HepG2 (cell line): ENCODE measurements around the gene ZKSCAN1. TPM values are rescaled to one million over a fixed set of nuclear protein-coding genes. Genes with fewer than 3 reads are reported as not detected.

Experiments
- KDM2A ChIP-seq: sonication (generic); formaldehyde crosslinking; IDR thresholded peaks from 2 replicates; pipeline ENCODE4 v1.4.0; 2020; ENCODE audit warnings: low read depth, missing genetic modification reagents, borderline replicate concordance
- KDM4B ChIP-seq: sonication (generic); formaldehyde crosslinking; IDR thresholded peaks from 2 replicates; pipeline ENCODE4 v1.4.0; 2020; ENCODE audit warnings: missing genetic modification reagents
- NFE2L2 ChIP-seq: fragments of 150-350 bp; IDR thresholded peaks from 2 replicates; pipeline ENCODE4 v1.6.1; 2014; ENCODE audit warnings: low read length
- PHF20 ChIP-seq: sonication (generic); formaldehyde crosslinking; IDR thresholded peaks from 2 replicates; pipeline ENCODE4 v1.5.0; 2020; ENCODE audit warnings: mild to moderate bottlenecking, missing genetic modification reagents
- POGK ChIP-seq: sonication (generic); formaldehyde crosslinking; conservative IDR thresholded peaks from 2 replicates; pipeline ENCODE4 v1.8.0; 2022; ENCODE audit warnings: mild to moderate bottlenecking, moderate library complexity, missing genetic modification reagents
- SNAI1 ChIP-seq: sonication (generic); formaldehyde crosslinking; IDR thresholded peaks from 2 replicates; pipeline ENCODE4 v1.5.0; 2020; ENCODE audit warnings: mild to moderate bottlenecking, missing genetic modification reagents, borderline replicate concordance
- THAP9 ChIP-seq: sonication (generic); formaldehyde crosslinking; IDR thresholded peaks from 2 replicates; pipeline ENCODE4; 2020; ENCODE audit warnings: missing genetic modification reagents, mild to moderate bottlenecking, borderline replicate concordance
- YY1 ChIP-seq: IDR thresholded peaks from 2 replicates; pipeline ENCODE4 v1.6.1; 2011; ENCODE audit warnings: low read length, low read depth, moderate library complexity, mild to moderate bottlenecking; ENCODE audit not compliant: insufficient read depth, insufficient replicate concordance
- ZC3H4 ChIP-seq: sonication (generic); formaldehyde crosslinking; IDR thresholded peaks from 2 replicates; pipeline ENCODE4 v1.4.0; 2020; ENCODE audit warnings: missing genetic modification reagents, borderline replicate concordance
- ZNF142 ChIP-seq: sonication (generic); formaldehyde crosslinking; IDR thresholded peaks from 2 replicates; pipeline ENCODE4 v1.4.0; 2020; ENCODE audit warnings: missing genetic modification reagents
- ZNF235 ChIP-seq: sonication (generic); formaldehyde crosslinking; IDR thresholded peaks from 2 replicates; pipeline ENCODE4 v1.8.1; 2023; ENCODE audit warnings: mild to moderate bottlenecking, missing genetic modification reagents, borderline replicate concordance
- ZNF670 ChIP-seq: sonication (generic); formaldehyde crosslinking; IDR thresholded peaks from 2 replicates; pipeline ENCODE4 v1.8.0; 2022; ENCODE audit warnings: mild to moderate bottlenecking, missing genetic modification reagents, borderline replicate concordance
- polyA plus RNA-seq, 8 experiments: library from polyadenylated mRNA; depleted of rRNA in 3 of 8; stranded (reverse) in 7 of 8; unstranded in 1 of 8; fragments of >200 nt; fragmentation: Illumina TruSeq in 4 of 8; extraction: Trizol in 4 of 8; gene quantifications; 2 replicates each; pipeline versions ENCODE4 v1.2.1 to v1.2.3, GENCODE V29; 2011 to 2016; ENCODE audit warnings: low read depth in 4 of 8, missing spikeins in 1 of 8, mixed read lengths in 1 of 8; ENCODE audit not compliant: insufficient read depth in 1 of 8
- total RNA-seq, 5 experiments: library from RNA; depleted of rRNA; stranded (reverse); fragments of >200 nt; fragmentation: Illumina TruSeq; extraction: Trizol; gene quantifications; 2 replicates each; pipeline ENCODE4 v1.2.3, GENCODE V29; 2016; ENCODE audit warnings: low read depth in 1 of 5
- TF ChIP-seq, protein P1 (sequence below): sonication (generic); formaldehyde crosslinking; IDR thresholded peaks from 2 replicates; pipeline ENCODE4 v1.9.0; 2022; ENCODE audit warnings: missing genetic modification reagents, mild to moderate bottlenecking, borderline replicate concordance

ZKSCAN1 gene
- total and polyA plus RNA-seq, 2 of the 13 experiments (the other 11 are each of a cell fraction or from before 2014, with no cell fraction given): 46.4 to 60.6 TPM

DNA sequence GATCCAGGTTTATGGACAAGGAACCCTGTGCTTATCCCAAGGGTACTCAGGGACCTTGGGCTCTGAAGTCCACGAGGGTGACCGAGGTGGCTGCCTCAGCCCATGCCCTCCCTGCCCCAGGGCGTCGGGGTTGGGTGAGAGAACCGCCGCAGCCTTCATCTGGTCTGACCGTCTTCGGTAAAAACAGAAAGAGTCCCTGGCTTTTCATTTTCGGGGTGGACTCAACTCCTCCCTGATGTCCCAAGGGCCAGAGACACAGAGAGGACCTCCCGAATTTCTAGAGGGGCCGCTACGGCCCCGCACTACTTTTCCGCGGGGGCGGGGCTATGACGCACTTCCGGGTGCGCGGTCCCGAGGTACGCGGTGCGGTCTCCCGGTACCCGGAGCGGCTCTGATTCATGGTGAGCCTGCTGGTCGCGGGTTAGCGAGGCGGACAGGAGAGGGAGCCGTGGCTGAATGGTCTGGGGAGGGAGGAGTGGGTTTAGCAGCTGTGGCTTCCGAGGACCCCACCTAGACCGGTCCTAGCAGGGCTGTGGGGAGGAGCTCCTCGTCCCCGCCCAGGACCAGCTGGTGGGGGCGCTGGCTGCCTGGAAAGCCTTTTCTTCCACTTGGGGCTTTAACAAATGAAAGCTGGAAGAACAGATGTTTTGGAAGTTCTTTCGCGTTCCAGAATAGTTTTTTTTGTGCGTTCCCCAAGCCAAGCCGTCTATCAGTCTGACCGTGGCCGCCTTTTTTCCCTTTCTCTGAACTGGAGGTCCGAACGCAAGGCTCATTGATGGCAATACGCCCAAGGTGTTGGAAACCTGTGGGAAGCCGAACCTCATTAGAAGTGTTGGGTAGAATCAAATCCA lies 34.3 kb downstream of the ZKSCAN1 start, which contains the start of gene ZSCAN21 (continued):
- TF ChIP-seq, protein P1, sequence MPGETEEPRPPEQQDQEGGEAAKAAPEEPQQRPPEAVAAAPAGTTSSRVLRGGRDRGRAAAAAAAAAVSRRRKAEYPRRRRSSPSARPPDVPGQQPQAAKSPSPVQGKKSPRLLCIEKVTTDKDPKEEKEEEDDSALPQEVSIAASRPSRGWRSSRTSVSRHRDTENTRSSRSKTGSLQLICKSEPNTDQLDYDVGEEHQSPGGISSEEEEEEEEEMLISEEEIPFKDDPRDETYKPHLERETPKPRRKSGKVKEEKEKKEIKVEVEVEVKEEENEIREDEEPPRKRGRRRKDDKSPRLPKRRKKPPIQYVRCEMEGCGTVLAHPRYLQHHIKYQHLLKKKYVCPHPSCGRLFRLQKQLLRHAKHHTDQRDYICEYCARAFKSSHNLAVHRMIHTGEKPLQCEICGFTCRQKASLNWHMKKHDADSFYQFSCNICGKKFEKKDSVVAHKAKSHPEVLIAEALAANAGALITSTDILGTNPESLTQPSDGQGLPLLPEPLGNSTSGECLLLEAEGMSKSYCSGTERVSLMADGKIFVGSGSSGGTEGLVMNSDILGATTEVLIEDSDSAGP (CRISPR knock-in tag): peak; percentile 68; the same call in 1 of the 2 replicates
- peak; percentile 59 for TF ChIP-seq YY1
- no peak for TF ChIP-seq ZC3H4
- TF ChIP-seq SNAI1 (CRISPR knock-in tag): 0 out of 2 replicates have a peak, but pooled peaks have one; percentile 33
- TF ChIP-seq PHF20 (CRISPR knock-in tag): peak; percentile 86
- no peak for TF ChIP-seq NFE2L2
- TF ChIP-seq THAP9 (CRISPR knock-in tag): peak; percentile 83; the same call in 1 of the 2 replicates
- 0 out of 2 replicates have a peak, but pooled peaks have one; percentile 49 for TF ChIP-seq ZNF670
- TF ChIP-seq KDM2A (CRISPR knock-in tag): peak; percentile 87
- TF ChIP-seq KDM4B (CRISPR knock-in tag): peak; percentile 29; the same call in 1 of the 2 replicates
- peak; percentile 37 for TF ChIP-seq ZNF142 (CRISPR knock-in tag)
- peak; percentile 17; the same call in 1 of the 2 replicates for TF ChIP-seq ZNF235
- 0 out of 2 replicates have a peak, but pooled peaks have one; percentile 19 for TF ChIP-seq POGK (CRISPR knock-in tag)
